ENCODE results near the gene FARP2.
"Not testable (repeated sequence)": the region's sequence is repeated elsewhere in the genome, so short reads cannot be mapped to it uniquely, and the experiment has no call there.

FARP2 gene

DNA sequence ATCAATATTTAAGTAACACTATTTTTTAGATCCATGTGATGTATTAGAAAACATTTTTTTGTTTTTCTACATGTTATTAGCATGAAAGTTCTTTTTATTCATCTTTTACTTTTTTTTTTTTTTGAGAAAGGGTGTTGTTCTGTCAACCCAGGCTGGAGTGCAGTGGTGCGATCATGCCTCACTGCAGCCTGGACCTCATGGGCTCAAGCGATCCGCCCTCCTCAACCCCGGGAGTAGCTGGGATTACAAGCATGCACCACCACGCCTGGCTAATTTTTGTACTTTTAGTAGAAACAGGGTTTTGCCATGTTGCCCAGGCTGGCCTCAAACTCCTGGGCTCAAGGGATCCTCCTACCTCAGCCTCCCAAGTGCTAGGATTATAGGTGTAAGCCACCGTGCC, 17.8 kb downstream of the FARP2 start:
- H3K36me3 Mint-ChIP-seq, H3K4me3 Mint-ChIP-seq, H3K9me3 Mint-ChIP-seq, H3K27me3 Mint-ChIP-seq, H3K4me1 Mint-ChIP-seq, H3K27ac Mint-ChIP-seq: not testable (repeated sequence)

DNA sequence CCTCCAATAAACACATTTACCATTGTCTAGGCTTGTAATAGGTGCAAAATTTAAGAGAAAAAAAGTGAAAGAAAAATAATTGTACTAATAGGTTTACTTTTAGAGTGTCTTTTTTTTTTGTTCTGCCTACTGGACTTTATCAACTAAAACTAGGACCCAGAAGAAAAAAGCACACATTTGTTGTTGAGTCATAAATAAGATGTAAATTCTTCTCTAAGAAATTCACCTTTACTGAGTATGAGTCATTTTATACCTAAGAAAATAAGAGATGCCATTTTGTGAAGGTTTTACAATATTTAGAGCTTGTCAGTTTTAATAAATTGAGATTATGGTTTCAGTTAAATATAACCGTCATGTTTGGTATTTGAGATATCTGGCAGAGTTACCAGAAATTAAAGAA, 19.2 kb downstream of the FARP2 start:
- no peaks in the 10 kb centered on the region for H3K9me3 Mint-ChIP-seq

DNA sequence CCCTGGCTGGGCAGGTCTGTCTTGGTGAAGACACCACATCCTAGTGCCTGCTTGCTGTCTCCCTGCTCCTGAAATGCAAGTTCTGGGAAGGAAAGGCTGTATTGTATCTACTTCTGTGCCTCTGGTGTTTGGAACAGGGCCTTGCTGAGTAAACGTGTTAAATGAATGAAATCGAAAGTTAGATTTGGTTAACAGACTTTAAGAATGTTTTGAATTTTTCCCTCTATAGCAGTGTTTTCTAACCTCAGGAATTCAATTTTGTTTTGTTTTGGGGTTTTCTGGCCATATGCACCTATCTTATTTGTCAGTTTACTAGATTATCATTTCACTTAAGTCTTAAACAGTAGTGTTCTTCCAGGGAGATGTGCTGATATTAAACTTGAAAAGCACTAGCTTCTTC, 20.7 kb downstream of the FARP2 start:
- H3K4me1 Mint-ChIP-seq = no peaks in the 10 kb centered on the region
- no peaks in the 10 kb centered on the region for H3K27me3 Mint-ChIP-seq
- H3K4me3 Mint-ChIP-seq = no peak overlapping the region
- H3K27ac Mint-ChIP-seq = no peak overlapping the region
- peaks cover 12% of the 10 kb centered on the region for H3K36me3 Mint-ChIP-seq
- no peaks in the 10 kb centered on the region for H3K9me3 Mint-ChIP-seq

More for the DNA sequence above, 19.2 kb downstream of the FARP2 start:
- H3K27ac Mint-ChIP-seq = no peak overlapping the region
- no peak overlapping the region for H3K4me3 Mint-ChIP-seq
- no peaks in the 10 kb centered on the region for H3K4me1 Mint-ChIP-seq
- peaks cover 8% of the 10 kb centered on the region for H3K36me3 Mint-ChIP-seq
- H3K27me3 Mint-ChIP-seq = no peaks in the 10 kb centered on the region

DNA sequence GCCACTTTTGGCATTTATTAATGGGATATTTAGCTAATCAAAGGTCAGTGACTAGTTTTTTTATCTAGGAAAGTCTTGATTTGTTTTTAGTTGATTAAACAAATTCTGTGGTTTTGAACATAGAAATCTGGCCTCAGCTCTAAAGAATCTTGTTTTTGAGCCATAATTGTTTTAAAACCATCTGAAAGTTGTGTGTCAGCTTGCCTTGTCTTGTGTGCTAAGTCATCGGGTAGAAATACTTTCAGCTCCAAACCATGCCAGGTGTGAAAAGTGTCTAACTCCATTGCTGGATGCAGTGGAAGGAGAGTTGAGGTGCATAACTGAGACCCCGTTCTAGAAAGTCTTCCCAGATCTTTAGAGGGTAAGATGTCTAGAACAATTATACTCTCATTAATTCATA, 22.7 kb downstream of the FARP2 start:
- H3K36me3 Mint-ChIP-seq = peaks cover 13% of the 10 kb centered on the region

DNA sequence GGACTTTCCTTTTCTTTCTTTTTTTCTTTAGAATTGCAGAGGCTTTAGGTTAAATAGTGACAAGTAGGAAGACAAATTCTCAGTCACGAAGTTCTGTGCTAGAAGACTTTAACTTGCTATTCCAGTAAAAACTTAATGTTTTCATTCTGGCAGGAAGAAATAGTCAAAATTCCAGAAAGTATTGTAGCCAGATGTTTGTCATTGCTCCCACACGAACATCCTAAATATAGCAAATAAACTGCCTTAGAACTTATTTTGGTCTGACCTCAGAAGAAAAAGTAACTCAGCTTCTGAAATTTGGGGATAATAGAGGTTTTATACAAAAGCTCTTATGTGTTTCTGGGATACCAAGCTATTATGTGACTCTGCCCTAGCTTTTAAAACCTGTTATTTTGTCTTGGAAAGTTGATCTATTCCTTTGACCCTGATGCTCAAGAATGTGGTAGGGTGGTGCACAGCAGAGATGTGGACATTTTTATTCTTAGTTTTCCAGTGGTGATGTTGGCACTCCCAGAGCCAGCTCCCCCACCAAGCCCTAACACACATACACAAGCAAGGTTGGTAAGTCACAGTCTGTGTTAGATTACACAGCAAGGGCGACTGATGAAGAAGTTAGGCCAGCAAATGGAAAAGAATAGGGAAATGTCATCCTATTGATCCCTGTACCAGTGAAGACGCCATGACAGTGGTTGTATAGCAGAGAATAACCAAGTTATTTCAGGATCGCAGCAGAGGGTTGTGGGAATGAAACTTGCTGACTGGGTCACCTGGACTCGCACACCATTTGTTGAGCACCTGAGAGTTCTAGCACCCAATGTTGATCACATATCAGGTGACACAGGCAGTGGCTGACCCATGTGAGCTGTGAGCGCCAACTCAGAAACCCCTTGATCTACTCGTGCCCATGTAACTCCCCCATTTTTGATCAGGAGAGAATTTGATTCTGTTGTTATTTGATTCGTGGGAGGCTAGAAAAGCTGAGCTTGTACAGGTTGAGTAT, 23.7 kb downstream of the FARP2 start:
- Mint-ChIP-seq H3K4me3 (no peak overlapping the region), H3K36me3 (peaks cover 13% of the 10 kb centered on the region), H3K27me3 (no peaks in the 10 kb centered on the region), H3K9me3 (no peaks in the 10 kb centered on the region), H3K27ac (no peak overlapping the region), H3K4me1 (no peaks in the 10 kb centered on the region)

More for the DNA sequence above, 22.7 kb downstream of the FARP2 start:
- Mint-ChIP-seq H3K4me1 (no peaks in the 10 kb centered on the region), H3K9me3 (no peaks in the 10 kb centered on the region), H3K4me3 (no peak overlapping the region), H3K27me3 (no peaks in the 10 kb centered on the region), H3K27ac (no peak overlapping the region)

DNA sequence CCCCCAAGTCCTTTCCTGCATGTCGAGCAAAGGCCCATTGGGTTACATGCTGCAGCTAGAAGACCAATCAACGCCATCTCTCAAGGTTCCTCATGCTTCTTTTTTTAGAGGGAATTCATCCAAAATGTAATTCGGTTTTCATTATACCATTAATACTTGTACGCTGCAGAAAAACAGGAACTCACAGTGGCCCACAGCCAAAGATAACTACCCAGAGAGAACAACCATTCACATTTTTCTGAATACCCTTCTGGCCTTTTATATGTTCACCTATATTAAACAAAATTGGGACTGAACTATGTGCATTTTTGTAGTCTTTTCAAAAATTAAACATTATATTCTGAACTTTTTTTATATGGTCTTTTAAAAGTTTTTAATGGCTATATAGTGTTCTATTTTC, 25.8 kb downstream of the FARP2 start:
- Mint-ChIP-seq H3K27ac (no peak overlapping the region), H3K4me3 (no peak overlapping the region), H3K9me3 (no peaks in the 10 kb centered on the region), H3K36me3 (peaks cover 12% of the 10 kb centered on the region), H3K27me3 (no peaks in the 10 kb centered on the region), H3K4me1 (no peaks in the 10 kb centered on the region)

DNA sequence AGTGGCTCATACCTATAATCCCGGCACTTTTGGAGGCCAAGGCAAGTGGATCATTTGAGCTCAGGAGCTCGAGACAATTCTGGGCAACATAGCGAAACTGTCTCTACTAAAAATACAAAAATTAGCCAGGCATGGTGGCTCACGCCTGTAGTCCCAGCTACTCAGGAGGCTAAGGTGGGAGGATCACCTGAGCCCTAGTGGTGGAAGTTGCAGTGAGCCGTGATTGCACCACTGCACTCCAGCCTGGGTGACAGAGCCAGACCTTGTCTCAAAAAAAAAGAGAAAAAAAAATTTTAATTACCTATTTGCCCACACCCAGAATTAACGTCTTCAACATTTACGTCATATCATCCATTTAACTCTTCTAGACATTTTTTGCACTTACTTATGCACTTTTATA, 29.4 kb downstream of the FARP2 start:
- peaks cover 23% of the 10 kb centered on the region for H3K36me3 Mint-ChIP-seq
- not testable (repeated sequence) for H3K27me3 Mint-ChIP-seq, H3K4me3 Mint-ChIP-seq, H3K27ac Mint-ChIP-seq, H3K4me1 Mint-ChIP-seq, H3K9me3 Mint-ChIP-seq

DNA sequence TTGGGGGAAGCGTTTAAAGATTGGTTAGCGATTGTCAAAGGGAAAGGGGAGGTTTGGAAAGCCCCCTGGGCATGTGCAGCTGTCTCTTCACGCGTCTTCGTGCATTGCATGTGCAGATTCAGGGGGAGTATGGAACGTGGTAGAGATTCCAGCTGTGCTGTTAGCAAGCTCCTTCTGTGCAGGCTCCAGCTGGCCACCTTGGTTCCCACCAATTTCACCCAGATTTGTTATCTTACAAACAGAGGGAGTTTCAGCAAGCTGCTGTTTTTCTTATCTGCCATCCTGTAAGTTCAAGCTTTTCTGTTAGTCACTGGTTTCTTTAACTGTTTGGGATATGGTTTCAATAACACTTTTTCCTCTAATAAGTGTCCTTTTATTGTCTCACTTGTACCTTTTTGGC, 30.4 kb downstream of the FARP2 start:
- Mint-ChIP-seq H3K27ac (no peak overlapping the region), H3K4me3 (no peak overlapping the region), H3K4me1 (no peaks in the 10 kb centered on the region), H3K9me3 (no peaks in the 10 kb centered on the region), H3K36me3 (peaks cover 21% of the 10 kb centered on the region), H3K27me3 (no peaks in the 10 kb centered on the region)

DNA sequence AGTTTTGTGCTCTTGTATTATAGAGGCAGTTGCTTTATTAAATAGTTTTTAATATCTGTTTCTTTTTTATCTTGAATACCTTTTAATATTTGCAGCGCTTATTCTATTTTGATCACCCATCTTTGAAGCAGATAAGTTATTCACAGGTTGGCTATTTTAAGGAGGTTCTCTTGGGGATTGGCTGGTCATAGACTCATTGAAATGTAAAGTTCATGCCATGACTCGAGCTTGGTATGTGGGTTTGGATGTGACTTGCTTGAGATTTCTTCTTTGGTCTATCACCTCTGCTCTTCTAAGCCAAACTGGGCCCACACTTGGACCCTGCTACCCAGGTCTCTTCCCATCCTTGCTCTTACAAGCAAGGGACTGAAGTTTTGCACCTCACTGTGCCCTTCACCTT, 33.6 kb downstream of the FARP2 start:
- H3K4me1 Mint-ChIP-seq = no peaks in the 10 kb centered on the region
- H3K27me3 Mint-ChIP-seq = no peaks in the 10 kb centered on the region
- peaks cover 16% of the 10 kb centered on the region for H3K36me3 Mint-ChIP-seq
- no peak overlapping the region for H3K4me3 Mint-ChIP-seq
- no peak overlapping the region for H3K27ac Mint-ChIP-seq
- H3K9me3 Mint-ChIP-seq = no peaks in the 10 kb centered on the region

DNA sequence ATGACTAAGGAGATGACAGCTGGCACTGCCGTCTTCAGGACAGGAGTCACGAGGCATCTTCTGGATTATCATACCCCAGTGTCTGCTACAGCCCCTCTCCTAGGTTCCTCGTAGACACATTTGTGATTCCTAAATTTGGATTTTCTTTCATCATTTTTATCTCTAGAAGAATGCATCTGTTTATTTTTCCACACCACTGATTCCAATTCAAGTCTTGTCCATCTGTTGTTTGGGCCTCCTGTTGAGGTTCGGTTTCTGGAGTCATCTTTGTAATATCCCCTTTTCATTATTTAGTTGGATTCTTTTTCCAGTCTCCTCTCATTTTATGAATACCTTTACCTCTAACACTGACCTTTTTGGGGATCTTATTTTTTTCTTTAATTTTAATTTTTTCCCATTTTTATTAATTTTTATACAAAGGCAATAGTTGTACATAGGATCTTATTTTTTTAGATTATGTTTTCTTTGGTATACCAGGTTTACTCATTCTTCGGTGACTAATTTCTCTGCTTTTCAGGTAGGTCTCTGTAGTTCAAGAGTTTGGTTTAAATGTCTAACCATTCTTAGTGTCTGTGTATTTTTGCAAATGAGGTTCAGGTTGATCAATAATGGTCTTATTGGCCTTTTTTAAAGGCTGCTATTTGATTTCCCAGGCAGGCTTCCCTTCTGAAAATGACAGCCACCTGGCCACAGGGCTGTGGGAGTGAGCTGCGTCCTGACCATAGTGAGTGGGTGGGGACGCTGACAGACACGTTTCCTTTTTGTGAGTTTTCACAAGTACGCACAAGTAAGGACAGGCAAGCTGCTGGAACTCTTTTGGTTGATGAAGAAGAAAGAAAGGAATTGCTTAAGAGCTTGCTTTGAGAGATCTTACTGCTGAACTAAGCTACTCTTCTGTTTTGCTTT, 34.5 kb downstream of the FARP2 start:
- Mint-ChIP-seq H3K27ac (no peak overlapping the region), H3K9me3 (no peaks in the 10 kb centered on the region), H3K36me3 (peaks cover 21% of the 10 kb centered on the region), H3K4me1 (no peaks in the 10 kb centered on the region), H3K27me3 (no peaks in the 10 kb centered on the region), H3K4me3 (no peak overlapping the region)

DNA sequence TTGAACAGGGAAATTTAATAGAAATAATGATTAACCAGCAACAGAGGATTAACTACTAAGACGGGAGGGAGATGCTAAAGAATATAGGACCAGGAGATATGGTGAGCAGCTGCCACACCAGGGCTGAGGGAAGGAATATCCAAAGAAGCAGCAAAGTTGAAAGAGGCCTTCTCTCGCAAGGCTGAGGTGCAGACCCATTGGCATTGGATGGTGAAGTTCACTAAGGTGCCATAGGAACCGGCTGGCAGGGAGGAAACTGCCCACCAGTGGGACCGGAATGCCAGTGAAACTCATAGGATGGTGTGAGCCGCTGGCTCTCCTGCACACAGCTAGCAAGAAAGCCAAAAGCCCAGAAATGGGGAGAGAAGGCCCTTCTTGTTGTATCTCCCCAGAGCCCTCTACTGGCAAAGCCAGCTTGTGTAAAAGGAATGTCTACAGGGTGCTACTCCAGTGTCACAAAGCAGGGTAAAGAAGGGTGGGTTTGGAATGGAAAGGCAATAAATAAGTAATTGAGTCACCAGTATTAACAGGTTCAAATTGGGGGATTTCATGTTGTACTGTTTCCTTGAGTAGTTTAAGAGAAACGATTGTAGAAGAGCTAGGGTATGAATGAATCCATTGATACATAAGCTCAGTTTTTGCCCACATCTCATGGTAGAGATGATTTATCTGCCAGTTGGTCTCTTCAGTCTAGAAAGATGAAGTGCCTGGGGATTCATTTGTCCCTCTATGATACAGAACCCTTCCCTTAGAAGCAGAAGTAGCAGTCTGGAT, 36.0 kb downstream of the FARP2 start:
- H3K9me3 Mint-ChIP-seq = no peaks in the 10 kb centered on the region
- no peaks in the 10 kb centered on the region for H3K27me3 Mint-ChIP-seq
- H3K36me3 Mint-ChIP-seq = peaks cover 22% of the 10 kb centered on the region
- no peak overlapping the region for H3K27ac Mint-ChIP-seq
- H3K4me1 Mint-ChIP-seq = no peaks in the 10 kb centered on the region
- H3K4me3 Mint-ChIP-seq = no peak overlapping the region

DNA sequence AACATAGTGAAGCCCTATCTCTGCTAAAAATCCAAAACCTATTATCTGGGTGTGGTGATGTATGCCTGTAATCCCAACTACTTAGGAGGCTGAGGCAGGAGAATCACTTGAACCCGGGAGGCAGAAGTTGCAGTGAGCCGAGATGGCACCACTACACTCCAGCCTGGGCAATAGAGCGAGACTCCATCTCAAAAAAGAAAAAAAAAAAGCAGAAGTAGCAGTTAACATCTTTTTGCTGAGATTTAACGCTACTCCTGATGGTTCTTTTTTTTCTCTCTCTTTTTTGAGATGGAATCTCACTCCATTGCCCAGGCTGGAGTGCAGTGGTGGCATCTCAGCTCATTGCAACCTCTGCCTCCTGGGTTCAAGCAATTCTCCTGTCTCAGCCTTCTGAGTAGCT, 36.7 kb downstream of the FARP2 start:
- not testable (repeated sequence) for H3K27ac Mint-ChIP-seq, H3K4me3 Mint-ChIP-seq, H3K9me3 Mint-ChIP-seq, H3K27me3 Mint-ChIP-seq, H3K4me1 Mint-ChIP-seq
- peaks cover 22% of the 10 kb centered on the region for H3K36me3 Mint-ChIP-seq

DNA sequence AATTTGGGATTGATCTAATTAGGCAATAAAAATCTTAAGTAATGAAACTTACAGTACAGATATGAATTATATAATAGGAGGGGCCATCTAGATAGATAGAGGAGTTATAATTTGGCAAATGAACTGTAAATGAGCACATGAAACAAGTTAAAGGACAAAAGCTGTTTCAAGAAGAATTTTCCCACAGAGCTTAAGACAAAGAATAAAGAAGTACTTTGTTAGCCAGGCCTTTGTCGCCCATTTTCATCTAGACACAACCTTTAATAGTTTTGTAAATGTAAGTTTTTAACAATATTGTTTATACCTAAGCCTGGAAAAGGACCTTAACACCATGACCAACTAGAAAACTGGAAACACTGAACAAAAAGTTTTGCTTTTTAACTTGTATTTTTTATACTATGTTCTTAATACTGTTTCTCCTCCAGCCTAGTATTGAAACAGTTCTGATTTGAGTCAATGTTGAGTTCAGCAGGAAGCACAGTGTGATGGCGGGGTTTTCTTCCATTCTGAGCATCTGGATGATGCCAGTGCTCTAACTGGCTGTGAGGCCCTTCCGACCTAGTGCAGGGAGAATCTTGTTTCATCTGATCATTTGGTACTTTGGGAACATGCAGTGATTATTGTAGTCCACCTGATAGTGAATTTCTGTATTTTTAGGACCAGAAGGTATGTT, 37.6 kb downstream of the FARP2 start:
- H3K4me3 Mint-ChIP-seq = no peak overlapping the region
- H3K27ac Mint-ChIP-seq = no peak overlapping the region
- H3K36me3 Mint-ChIP-seq = peaks cover 17% of the 10 kb centered on the region
- no peaks in the 10 kb centered on the region for H3K27me3 Mint-ChIP-seq
- H3K4me1 Mint-ChIP-seq = no peaks in the 10 kb centered on the region
- H3K9me3 Mint-ChIP-seq = no peaks in the 10 kb centered on the region

DNA sequence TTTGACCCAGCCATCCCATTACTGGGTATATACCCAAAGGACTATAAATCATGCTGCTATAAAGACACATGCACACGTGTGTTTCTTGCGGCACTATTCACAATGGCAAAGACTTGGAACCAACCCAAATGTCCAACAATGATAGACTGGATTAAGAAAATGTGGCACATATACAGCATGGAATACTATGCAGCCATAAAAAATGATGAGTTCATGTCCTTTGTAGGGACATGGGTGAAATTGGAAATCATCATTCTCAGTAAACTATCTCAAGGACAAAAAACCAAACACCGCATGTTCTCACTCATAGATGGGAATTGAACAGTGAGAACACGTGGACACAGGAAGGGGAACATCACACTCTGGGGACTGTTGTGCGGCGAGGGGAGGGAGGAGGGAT, 40.7 kb downstream of the FARP2 start:
- H3K27ac Mint-ChIP-seq, H3K4me3 Mint-ChIP-seq, H3K9me3 Mint-ChIP-seq, H3K4me1 Mint-ChIP-seq, H3K27me3 Mint-ChIP-seq: not testable (repeated sequence)
- H3K36me3 Mint-ChIP-seq = peaks cover 12% of the 10 kb centered on the region
